Heart left ventricle (tissue), 16 donors: ENCODE data around the gene USP22. TPM values are rescaled to one million over a fixed set of nuclear protein-coding genes. Genes with fewer than 3 reads are reported as not detected.

Experiments used
- ATAC-seq, 4 donors: fragments of 200-7000 bp; cut with Tn5 transposase; one replicate each; pipeline ENCODE4 v1.9.1; 2020 to 2022; ENCODE audit warnings: moderate library complexity in 4 of 4, mild to moderate bottlenecking in 3 of 4, moderate number of reproducible peaks in 1 of 4
- DNase-seq, 5 donors: peaks; one replicate each; pipeline ENCODE4 v3.0.0-alpha.2; 2020
- H3K27ac ChIP-seq, 12 donors: fragments of 200-600 bp; sonication (generic) in 4 of 12; one replicate each; pipeline versions ENCODE4 v1.5.0 to v1.8.0; 2016 to 2022; ENCODE audit warnings: mild to moderate bottlenecking in 2 of 12
- H3K27me3 ChIP-seq, 9 donors: fragments of 200-600 bp; sonication (generic) in 2 of 9; one replicate each; pipeline versions ENCODE4 v1.5.1 to v1.8.0; 2016 to 2022; ENCODE audit warnings: mild to moderate bottlenecking in 3 of 9
- H3K36me3 ChIP-seq, 9 donors: fragments of 200-600 bp; sonication (generic) in 2 of 9; one replicate each; pipeline versions ENCODE4 v1.5.0 to v1.8.0; 2018 to 2022; ENCODE audit warnings: mild to moderate bottlenecking in 2 of 9
- H3K4me1 ChIP-seq, 12 donors: fragments of 200-600 bp; sonication (generic) in 4 of 12; one replicate each; pipeline versions ENCODE4 v1.5.0 to v1.8.0; 2016 to 2022; ENCODE audit warnings: mild to moderate bottlenecking in 3 of 12
- H3K4me3 ChIP-seq, 12 donors: fragments of 200-600 bp; sonication (generic) in 4 of 12; one replicate each; pipeline versions ENCODE4 v1.5.0 to v1.8.0; 2017 to 2022; ENCODE audit warnings: mild to moderate bottlenecking in 9 of 12, moderate library complexity in 4 of 12
- H3K9me3 ChIP-seq, 12 donors: fragments of 200-600 bp; sonication (generic) in 4 of 12; one replicate each; pipeline versions ENCODE4 v1.5.0 to v1.8.0; 2016 to 2022; ENCODE audit warnings: mild to moderate bottlenecking in 1 of 12
- POLR2A ChIP-seq, 2 donors: fragments of 450-650 bp; IDR thresholded peaks; one replicate each; pipeline ENCODE4 v1.6.1; 2017; ENCODE audit warnings: antibody characterized with exemption in 2 of 2, mild to moderate bottlenecking in 2 of 2, moderate library complexity in 2 of 2
- WGBS, 4 donors: extraction: QIAGEN DNeasy Blood & Tissue Kit in 2 of 4; methylation state at CpG; one replicate each; pipeline versions ENCODE4 v1.1.5 to v1.1.7; 2013 to 2018; 5-methylcytosine and 5-hydroxymethylcytosine counted together
- intact Hi-C, 10 donors: fragments of 100-400 bp; cut with DNase I; formaldehyde crosslinking; loops; one replicate each; pipeline versions ENCODE4 v1.11.1 to v1.14.2; 2022
- polyA plus RNA-seq, 2 donors: library from polyadenylated mRNA; stranded (reverse); fragments of 200-250 nt; gene quantifications; one replicate each; pipeline ENCODE4 v1.2.3, GENCODE V29; 2013
- total RNA-seq, 9 donors: library from RNA; depleted of rRNA in 2 of 9; stranded (reverse); fragments of >200 nt in 2 of 9; fragmentation: NEBNext Ultra II Directional in 3 of 9; extraction: Animal tissue kit (Norgen Biotek cat#: 25700) in 3 of 9; gene quantifications; one replicate each; pipeline versions ENCODE4 v1.1.0 to v1.2.4, GENCODE V29; 2016 to 2023
- TF ChIP-seq, protein P1 (sequence below), 12 donors: fragments of 200-600 bp; sonication (generic) in 4 of 12; IDR thresholded peaks; one replicate each; pipeline versions ENCODE4 v1.5.0 to v1.8.0; 2018 to 2022; ENCODE audit warnings: antibody characterized with exemption in 12 of 12, mild to moderate bottlenecking in 5 of 12
- donor health status: ischemic (EF 13 %, LVEDD 7.1; RV severe dilation, severe dysfunction).
- donor health status: healthy with polysubstance abuse.
- donor health status: DM: no; HTN: yes; CAD: no.
- donor health status: DM: no; HTN: no; CAD: no.
- donor health status: ischemic (EF 25% LVEDD 6.9; RV normal size, moderate dysfunction).
- donor health status: ischemic (EF 25% LVEDD 5.7; RV mildly dilated, moderate dysfunction).
- donor health status: healthy.
- donor health status: DM: yes; HTN: yes; CAD: no.
- donor health status: ischemic (EF 35%, LVEDD 5.7; RV mildly dilated, moderate dysfunction).
- donor health status: nonischemic (EF 11% LVEDD 7.7; RV severe dilation, severe dysfunction).
- donor health status: DM: yes; HTN: yes; CAD: no.
- donor health status: PGD.
- donor health status: ischemic (EF 29% LVEDD 5.4; RV normal size, mild dysfunction).
- donor health status: nonischemic (EF 23%, LVEDD 6.1; RV moderate dilation, normal function).

Gene USP22
- total and polyA plus RNA-seq, 11 donors: 33.7 to 207 (median 169) TPM

DNA sequence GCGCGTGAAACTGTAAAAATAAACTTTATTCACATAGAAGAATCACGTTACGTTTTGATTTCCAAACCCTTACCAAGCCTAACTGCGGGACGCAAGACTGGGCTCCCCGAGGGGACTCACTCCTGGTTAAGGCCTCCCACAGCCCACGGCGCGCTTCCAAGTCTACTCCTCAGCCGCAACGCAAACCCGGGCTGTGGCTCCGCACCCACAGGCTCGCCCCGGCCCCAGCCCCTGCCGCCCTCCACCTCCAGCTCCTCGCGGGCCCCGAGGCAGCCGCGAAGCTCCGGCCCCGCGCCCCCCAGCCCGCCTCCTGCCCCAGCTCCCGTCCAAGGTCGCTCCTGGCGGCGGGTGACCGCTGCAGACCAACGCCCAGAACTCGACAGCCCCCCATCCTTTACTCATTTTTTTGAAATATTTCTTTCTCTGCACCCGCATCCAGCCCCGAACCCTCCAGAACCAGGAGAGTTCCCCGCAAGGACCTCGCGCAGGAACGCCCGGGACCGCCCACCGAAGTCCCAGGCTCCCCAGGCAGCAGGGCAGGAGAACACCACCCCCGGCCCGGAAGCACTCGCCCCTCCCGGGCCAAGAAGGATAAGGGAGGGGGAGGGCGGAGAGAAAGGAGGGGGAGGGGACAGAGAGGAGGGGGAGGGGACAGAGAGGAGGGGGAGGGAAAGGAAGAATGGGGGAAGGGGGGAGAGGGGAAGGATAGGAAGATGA lies 912 bp downstream of the USP22 start:
- DNase-seq (peak; percentile 91 to 93 (median 91)), ATAC-seq (peak; percentile 43 to 75 (median 67))
- WGBS, 4 donors: 0 to 2% (median 1%) methylated on average over 43 to 47 of the region's 47 CpGs
- H3K4me1 ChIP-seq: peaks cover 2 to 54% (median 43%) of the 10 kb centered on the region in 12 donors
- H3K9me3 ChIP-seq: no peaks in the 10 kb centered on the region
- H3K36me3 ChIP-seq: peaks cover 0 to 20% (median 12%) of the 10 kb centered on the region in 9 donors
- no peaks in the 10 kb centered on the region for H3K27me3 ChIP-seq
- H3K4me3 ChIP-seq: peak overlapping the region; percentile 68 to 99 (median 98)
- intact Hi-C loops: loop anchor here in 6 of 10 donors (2.0 to 10.0 kb wide), 11 partner anchors 40 to 247 kb away; partner anchors contain the start of genes DHRS7B (in 2 of the 6), TMEM11 (in 2 of the 6) and MAP2K3 (in 1 of the 6)
- peak overlapping the region; percentile 100 for H3K27ac ChIP-seq
- TF ChIP-seq, protein P1, sequence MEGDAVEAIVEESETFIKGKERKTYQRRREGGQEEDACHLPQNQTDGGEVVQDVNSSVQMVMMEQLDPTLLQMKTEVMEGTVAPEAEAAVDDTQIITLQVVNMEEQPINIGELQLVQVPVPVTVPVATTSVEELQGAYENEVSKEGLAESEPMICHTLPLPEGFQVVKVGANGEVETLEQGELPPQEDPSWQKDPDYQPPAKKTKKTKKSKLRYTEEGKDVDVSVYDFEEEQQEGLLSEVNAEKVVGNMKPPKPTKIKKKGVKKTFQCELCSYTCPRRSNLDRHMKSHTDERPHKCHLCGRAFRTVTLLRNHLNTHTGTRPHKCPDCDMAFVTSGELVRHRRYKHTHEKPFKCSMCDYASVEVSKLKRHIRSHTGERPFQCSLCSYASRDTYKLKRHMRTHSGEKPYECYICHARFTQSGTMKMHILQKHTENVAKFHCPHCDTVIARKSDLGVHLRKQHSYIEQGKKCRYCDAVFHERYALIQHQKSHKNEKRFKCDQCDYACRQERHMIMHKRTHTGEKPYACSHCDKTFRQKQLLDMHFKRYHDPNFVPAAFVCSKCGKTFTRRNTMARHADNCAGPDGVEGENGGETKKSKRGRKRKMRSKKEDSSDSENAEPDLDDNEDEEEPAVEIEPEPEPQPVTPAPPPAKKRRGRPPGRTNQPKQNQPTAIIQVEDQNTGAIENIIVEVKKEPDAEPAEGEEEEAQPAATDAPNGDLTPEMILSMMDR (IDR thresholded peaks at IDR 0.05): no peak
- no peak for TF ChIP-seq POLR2A (IDR thresholded peaks at IDR 0.05)

DNA sequence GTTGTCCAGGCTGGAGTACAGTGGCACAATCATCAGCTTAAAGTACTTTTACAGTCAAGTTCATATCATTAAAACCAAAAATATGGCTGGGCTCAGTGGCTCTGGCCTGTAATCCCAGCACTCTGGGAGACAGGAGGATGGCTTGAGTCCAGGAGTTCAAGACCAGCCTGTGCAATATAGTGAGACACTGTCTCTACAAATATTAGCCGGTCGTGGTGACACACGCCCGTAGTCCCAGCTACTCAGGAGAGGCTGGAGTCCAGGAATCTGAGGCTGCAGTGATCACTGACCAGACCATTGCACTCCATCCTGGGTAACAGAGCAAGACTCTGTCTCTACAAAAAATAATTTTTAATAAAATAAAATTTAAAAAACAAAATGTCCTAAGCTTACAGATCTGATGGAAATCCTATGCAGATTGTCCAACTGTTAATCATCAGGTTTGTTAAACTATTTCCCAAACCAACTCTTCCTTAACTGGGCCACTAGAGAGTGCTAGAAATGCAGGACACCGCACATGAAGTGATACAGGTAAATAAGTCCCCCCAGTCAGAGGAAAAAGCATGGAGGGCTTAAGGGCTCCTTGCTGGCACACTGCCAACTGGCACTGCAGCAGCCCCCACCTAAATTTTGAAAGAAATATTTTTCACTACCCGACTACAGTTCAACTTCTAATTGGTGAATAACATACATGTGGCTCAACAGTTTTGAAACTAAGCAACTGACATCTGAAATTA lies 2.8 kb downstream of the USP22 start:
- H3K27ac ChIP-seq: peak overlapping the region in 11 of 12 donors; percentile 6 to 100 (median 100)
- H3K36me3 ChIP-seq: peaks cover 0 to 20% (median 12%) of the 10 kb centered on the region in 9 donors
- H3K27me3 ChIP-seq: no peaks in the 10 kb centered on the region
- peak overlapping the region in 9 of 12 donors; percentile 68 to 99 (median 97) for H3K4me3 ChIP-seq
- ATAC-seq (no peak), DNase-seq (no peak)
- peaks cover 8 to 73% (median 62%) of the 10 kb centered on the region in 12 donors for H3K4me1 ChIP-seq
- intact Hi-C loops: loop anchor here in 4 of 10 donors (5.0 to 10.0 kb wide), 6 partner anchors 38 to 247 kb away; partner anchors contain the start of genes DHRS7B (in 1 of the 4), MAP2K3 (in 1 of the 4) and TMEM11 (in 1 of the 4)
- TF ChIP-seq, protein P1 (IDR thresholded peaks at IDR 0.05): peak in 4 of 12 donors; percentile 13 to 44 (median 29)
- TF ChIP-seq POLR2A (IDR thresholded peaks at IDR 0.05): no peak
- H3K9me3 ChIP-seq: no peaks in the 10 kb centered on the region
- 13 to 32% (median 22%) methylated on average over 6 of the region's 6 CpGs for WGBS, 4 donors

DNA sequence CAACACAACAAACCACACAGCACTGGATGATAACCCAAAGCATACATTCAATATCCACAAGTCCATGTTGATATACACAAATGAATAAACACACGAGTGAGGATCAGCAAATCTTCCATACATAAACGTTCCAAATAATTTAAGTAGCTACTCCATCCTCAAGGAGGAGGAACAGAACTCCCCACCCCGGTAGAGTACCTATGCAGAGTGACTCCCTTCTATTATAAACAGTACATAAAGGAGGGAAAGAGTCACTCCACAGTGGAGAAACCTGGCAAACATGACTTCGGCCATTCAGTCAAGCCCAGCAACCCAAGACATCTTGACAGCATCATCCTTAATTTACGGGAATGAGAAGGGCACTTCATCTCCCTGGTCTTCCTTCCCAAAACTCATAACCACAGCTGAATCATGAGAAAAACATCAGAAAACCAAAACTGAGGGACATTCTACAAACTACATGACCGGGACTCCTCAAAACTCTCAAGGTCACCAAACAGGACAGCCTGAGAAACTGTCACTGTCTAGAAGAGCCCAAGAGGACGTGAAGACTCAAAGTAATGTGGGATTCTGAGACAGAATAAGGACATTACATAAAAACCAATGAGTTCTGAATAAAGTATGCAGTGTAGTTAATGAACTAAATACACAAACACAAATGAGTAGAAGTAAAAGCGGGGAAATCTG lies 5.6 kb downstream of the USP22 start:
- 39 to 46% (median 43%) methylated on average over 8 of the region's 8 CpGs for WGBS, 4 donors
- DNase-seq (no peak), ATAC-seq (no peak)
- Histone ChIP-seq H3K27ac (peak overlapping the region in 2 of 12 donors; percentile 4 to 42), H3K36me3 (peaks cover 0 to 23% (median 12%) of the 10 kb centered on the region in 9 donors), H3K9me3 (no peaks in the 10 kb centered on the region), H3K4me1 (peaks cover 22 to 94% (median 83%) of the 10 kb centered on the region in 12 donors), H3K27me3 (no peaks in the 10 kb centered on the region), H3K4me3 (peak overlapping the region in 1 of 12 donors; percentile 7)
- no peak for TF ChIP-seq POLR2A (IDR thresholded peaks at IDR 0.05)
- TF ChIP-seq, protein P1 (IDR thresholded peaks at IDR 0.05): no peak
- intact Hi-C loops: no loop called here
